HG02798 (cell line): Measurements from ENCODE around the gene PCDH9.
"Not testable (repeated sequence)": the region's sequence is repeated elsewhere in the genome, so short reads cannot be mapped to it uniquely, and the experiment has no call there.

Experiments
- ATAC-seq: cut with Tn5 transposase; IDR thresholded peaks from one replicate; pipeline ENCODE4 v1.9.1; 2021; ENCODE audit warnings: mild to moderate bottlenecking; ENCODE audit not compliant: unreplicated experiment, poor library complexity

Gene PCDH9

DNA sequence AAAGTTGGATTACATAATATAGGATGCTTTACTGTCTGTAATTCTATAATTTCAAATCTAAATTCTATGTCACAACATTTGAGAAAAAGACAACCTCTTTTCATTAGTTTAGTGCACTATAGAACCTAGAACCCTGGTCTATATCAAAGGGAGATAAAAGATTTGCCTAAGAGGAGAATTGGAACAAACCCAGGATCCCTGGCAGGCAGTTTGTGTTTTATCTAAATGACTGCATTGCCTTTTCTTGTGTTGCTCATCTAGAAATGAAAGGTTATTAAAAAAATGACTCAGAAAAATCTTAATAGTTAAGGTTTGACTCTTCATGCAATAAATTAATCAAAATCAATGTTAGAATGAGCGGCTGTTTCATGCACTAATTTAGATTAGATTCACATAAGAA, 96.7 kb downstream of the PCDH9 start:
- ATAC-seq = no peak

DNA sequence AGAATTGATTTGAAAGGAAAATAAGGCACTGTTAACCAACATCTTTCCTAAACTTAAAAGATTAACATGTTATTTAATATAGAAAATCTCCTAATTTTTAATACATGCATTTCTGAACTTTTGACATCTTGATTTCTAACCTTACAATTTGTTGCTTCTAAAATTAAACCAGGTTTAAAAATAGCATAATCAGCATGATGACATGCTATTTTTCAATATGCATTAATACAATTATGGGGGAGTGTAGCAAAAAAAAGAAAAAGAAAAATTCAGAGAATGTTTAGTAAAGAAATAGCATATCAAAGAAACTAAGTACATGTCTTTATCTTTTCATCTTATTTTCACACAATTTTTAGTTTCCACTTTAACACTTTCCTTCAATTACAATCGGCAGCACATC, 98.7 kb downstream of the PCDH9 start:
- ATAC-seq = no peak

DNA sequence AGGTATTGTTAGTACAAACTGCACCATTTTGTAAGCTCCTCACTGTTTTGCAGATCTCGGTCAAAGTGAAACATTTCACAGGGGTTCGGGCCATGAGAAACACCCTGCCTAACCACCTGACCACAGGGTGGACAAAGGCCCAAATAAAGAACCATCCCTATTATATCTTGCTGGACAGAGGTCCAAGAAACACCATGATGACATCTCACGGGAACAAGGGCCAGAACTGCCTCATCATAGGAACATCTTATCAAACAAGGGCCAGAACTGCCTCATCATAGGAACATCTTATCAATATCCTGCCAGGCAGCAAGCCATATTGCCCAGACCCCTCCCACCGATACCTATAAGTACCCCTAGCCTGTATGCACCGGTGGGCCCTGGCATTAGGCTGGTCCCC, 99.7 kb downstream of the PCDH9 start:
- ATAC-seq = no peak

DNA sequence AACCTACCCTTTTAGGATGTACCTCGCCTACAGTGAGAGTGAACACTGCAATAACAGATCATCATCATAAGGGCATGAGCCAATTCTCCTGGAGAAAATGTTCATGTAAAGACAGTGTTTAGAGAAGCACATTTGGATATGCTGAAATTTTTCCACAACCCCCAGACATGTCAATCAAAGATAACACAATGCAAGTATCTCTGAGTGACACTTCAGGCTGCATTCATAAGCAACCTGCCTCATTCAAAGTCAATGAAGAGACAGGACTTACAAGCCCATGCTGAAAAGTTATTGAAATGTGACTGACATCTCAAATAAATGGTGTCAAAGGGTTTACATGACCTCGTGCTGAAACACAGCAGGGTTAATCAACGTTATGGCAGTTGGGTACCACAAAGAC, 102.0 kb downstream of the PCDH9 start:
- ATAC-seq = no peak

DNA sequence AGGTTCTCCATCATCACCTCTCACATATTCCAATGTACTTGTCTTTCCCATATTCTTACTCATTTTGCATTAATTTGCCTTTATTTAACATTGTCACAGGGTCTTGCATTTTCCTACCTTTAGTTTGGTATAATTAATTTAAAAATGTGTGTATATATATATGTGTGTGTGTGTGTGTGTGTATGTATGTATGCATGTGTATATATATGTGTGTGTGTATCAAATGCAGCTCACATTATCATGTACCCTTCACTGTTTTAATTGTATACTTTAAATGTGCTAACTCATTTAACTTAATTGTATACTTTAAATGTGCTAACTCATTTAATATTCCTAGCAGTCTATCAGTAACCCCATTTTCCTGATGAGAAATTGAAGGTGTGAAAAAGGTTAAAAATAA, 104.5 kb downstream of the PCDH9 start:
- no peak for ATAC-seq

DNA sequence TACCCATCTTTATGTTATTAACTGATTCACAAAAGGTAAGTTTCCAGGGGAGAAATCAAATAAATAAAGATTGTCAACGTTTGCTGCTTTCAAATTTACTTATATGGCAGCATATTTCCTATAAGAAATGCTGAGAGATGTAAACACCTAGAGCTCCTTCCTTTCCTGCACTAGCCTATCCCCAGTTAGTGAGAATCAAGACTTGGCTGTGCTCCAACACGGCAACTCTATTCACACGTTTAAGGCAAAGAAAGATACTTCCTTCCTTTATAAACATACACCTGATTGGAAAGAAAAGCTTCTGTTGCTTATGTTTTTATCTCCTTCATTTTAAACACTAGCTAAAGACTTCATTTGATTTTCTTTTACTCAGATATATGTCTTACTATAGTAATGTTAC, 107.0 kb downstream of the PCDH9 start:
- ATAC-seq = no peak

DNA sequence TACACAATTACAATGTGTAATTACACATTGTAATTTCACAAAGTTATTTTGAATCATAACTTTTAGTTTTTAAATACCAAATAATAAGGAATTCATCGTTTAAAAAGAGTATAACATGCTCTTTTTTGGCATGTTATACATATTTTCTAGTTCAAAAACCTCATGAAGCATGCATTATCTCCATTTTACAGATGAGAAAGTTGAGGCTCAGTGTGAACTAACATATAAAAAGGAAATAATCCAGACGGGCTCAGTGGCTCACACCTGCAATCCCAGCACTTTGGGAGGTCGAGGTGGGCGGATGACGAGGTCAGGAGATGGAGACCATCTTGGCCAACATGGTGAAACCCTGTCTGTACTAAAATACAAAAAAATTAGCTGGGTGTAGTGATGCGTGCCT, 107.9 kb downstream of the PCDH9 start:
- ATAC-seq = no peak

DNA sequence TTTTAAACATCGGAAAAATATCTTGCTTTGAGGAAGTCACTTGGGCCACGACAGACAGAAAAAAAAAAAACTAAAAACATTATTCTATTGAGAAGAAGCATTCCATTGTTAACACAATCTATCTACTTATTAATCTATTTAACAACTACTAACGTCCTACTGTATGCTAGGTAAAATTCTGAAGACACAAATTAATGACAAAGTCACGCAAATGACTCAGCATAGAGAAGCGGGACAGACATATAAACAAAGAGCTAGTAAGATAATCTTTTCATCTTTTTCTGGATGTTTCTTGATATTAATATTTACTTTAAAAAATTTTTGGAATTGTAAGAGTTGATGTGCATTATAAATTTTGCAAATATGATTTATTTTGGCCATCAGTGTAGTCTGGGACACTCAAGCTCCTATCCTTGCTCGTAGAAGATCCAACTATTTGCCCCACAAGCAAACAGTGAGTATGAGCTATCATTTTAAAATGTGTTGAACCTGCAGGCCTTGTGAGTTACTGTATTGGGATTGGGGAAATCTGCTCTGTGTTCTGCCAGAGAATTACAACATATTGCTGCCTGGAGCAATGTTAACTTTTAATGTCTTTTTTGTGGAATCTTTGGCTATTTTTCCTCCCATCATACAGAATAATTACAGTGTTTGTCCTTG, 109.1 kb downstream of the PCDH9 start:
- ATAC-seq = no peak

DNA sequence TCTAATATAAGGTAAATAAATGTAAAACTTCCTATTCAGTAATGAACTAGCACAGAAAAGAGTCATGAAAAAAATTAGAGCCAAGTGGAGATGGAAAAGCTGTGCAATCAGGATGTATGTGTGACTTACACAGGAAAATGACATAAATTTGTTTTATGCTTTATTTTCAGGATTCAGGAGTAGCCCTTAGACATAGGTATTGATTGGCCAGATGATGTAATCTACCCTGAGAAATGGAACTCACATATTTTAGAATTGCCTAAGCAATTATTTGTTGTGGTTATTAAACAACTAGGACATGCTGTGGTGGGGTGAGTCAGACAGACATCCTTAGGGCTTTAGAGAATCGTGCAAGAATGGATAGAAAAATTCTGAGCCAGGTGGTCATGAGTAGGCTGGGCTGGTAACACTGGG, 110.6 kb downstream of the PCDH9 start:
- no peak for ATAC-seq

DNA sequence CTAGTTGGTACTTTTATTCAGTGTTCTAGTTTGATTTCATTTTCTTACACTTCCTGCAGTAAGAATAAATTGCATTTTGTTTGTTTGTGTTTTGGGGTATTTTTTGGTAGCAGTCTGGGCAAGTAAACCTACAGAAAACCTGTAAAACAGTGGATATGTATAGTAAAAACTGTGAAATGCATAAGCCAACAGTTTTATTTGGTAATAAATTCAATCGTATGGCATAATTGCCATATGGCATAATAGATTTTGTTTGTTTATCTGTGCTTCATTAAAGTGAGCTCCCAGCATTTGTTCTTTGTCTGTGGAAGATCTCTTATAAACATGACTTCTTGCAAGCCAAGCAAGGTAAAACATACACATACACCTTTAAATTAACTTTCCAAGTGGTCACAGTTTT, 111.9 kb downstream of the PCDH9 start:
- ATAC-seq = no peak

DNA sequence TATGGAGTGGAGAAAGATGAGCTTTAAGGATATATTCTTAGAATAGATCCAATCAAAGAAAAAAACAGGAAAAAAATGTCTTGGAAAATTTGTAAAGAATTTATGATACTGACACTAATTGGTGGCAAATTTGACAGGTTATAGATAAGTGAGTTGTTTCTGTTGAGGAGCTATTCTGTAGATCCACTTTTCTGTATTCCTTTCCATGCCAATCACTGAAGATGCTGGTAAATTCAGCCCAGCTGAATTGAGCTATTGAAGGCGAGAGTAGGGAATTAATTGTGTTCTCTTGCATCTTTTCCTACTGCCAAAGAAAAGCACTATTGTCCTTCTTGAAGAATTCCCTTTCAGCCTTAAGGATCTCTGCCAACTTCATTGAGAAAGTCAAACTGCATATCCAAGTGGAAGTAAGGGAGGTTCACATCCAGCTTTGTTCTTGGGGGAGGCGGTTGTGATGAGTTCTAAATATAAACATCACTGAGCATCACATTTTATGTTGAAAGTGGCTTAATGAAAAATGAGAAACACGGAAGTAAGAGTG, 113.1 kb downstream of the PCDH9 start:
- ATAC-seq = no peak

DNA sequence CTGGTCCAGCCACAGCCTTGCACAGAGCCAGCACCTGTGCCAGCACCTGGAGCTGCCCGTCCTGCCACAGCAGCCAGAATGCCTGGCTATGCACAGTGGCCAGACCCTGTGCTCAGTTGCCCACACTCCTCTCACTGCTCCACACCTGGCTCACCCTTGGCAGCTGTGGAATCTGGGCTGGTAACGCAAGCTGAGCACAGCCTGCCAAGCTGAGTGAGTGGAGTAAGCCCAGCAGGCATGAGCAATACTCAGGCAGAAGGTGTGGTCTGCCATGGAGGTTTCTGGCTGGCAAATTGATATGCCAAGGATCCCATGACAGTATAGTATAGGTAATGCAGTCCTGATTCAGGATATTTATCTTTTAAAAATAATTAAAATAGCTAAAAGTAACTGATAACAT, 122.2 kb downstream of the PCDH9 start:
- no peak for ATAC-seq

DNA sequence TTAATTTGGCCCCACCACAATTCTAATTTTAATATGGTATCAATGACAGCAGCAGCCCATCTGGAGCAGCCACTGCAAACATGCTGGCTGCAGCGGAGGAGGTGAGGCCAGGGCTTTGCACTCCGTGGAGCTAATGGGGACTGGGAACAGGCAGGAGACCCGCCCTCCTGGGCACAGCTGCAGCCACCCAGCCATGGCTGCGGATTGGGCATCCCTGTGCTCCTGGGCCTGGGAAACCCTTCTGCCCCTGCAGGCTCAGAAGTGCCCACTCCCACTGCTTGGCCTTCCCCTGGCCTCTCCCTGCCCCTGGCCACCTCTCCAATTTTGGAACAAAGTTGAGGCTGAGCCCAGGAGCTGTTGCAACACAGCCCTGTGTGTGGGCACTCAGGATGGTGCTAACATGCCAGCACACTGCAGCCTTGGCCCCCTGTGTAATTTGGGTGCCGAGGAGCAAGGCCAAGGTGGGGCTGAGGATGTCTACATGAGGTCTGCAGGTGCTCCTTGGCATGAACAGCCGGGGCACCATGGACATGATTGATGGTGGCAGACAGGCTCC, 123.6 kb downstream of the PCDH9 start:
- no peak for ATAC-seq

DNA sequence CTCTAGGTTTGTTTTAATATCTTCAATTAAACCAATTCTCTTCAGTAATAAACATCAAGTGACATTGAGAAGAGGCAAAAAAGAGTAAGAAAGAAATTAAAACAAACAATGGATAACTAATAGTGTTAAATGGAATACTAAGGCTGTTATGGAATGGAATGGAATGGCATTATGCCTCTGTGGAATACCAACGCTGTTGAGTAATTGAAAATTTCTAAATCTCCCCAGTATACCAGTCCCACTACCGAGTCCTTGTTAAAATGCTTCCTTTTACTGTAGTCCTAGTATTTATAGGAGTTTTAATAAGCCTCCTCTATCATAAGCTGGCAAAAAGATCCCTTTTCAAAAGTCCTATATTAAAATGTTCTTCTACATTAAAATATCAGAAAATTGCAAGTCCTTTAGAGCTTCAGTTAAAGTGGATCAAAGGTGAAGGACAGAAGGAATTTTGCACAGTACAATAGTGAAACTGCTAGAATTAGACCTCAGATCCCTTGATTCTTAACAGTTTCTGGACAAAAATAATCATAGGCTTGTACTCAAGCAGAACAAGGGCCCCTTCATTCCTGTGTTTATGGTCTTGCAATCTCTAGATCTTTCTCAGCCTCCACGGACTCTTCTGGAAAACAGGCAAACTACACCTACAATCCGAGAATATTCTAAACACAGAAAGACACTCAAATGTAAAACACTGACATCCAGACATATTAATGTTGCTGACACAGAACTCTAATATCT, 128.2 kb downstream of the PCDH9 start:
- ATAC-seq = no peak

DNA sequence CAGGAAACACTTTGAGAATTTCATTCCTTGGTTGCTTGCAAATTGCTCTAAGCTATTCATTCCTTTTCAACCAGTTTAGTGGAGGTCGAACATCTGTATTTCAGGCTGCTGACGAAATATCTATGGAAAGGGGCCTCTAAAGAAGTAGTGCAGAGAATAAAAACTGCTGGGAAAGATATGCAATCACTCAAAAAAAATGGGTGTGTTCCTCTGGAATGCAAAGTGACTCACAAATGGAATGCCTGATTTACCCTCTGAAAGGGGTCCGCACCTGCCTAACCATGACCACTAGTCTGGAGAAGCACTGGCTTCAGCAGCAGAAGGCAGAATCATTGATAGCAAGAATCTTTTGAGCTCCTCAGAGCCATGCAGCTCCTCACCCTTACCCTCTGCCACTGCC, 129.4 kb downstream of the PCDH9 start:
- no peak for ATAC-seq

DNA sequence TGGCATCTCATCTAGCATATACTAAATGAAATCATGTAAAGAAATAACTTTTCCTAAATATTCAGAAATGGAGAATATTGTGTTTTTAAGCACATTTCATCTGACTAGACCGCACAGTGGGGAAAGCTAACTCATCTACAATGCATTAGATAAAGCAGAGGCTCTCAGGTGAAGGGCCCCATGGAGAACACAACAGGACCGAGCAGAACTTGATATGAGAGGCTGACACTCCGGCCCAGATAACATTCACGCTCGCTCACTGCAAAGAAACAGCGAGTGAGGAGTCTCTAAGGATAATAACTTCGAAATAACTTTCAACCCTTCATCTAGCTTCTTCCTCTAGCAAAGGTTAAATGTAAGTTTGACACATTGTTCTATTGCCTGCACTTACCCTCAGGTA, 130.6 kb downstream of the PCDH9 start:
- no peak for ATAC-seq

DNA sequence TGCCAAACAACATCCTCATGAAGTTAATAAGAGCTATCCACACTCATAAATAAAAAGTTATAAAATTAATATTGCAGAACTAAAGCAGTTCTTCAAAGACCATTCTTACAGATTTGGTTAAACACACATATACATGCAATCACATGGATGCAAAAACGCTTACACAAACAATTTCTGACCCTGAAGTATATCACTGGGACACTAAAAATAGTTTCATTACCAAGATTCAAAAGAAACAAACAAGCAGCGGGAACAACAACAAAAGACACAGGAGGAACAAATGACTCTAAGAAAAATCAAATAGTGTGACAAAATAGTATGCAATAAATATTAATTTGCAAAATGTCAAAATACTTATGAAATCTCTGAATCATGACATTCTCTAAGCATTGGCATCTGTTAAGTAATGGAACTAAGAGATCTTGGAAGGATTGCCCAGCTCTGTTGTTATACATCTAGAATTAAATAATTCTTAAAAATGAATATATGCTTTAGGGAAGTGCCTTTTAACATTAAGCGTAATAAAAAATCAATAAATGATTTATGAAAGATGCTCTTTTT, 132.2 kb downstream of the PCDH9 start:
- no peak for ATAC-seq

DNA sequence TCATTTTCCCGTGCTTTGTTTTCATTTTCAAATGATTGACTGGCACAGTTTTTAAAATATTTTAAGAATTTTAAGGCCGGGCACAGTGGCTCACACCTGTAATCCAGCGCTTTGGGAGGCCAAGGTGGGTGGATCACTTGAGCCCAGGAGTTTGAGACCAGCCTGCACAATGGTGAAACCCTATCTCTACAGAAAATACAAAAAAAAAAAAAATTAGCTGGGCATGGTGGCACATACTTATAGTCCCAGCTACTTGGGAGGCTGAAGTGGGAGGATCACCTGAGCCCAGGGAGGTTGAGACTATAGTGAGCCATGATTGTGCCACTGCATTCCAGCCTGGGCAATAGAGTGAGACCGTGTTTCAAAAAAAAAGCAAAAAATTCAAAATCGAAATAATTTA, 133.2 kb downstream of the PCDH9 start:
- ATAC-seq = not testable (repeated sequence)

DNA sequence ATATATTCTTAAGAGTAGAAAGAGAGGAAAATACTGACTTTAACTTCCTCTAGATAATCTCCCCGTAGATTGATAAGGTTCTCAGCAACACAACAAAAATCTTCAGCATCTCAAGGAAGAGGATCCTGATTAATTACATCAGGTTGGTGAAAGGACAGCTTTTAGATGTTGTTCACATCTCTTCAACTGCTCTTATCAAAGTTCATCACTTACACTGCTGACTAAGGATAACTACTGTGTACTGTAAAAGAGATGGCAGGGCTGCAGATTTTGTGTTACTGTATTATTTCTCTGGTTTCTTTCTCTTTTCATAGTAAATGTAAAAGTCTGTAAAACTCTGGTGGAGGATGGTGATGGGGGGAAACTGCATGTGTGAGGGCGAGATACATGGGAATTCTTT, 133.7 kb downstream of the PCDH9 start:
- no peak for ATAC-seq

DNA sequence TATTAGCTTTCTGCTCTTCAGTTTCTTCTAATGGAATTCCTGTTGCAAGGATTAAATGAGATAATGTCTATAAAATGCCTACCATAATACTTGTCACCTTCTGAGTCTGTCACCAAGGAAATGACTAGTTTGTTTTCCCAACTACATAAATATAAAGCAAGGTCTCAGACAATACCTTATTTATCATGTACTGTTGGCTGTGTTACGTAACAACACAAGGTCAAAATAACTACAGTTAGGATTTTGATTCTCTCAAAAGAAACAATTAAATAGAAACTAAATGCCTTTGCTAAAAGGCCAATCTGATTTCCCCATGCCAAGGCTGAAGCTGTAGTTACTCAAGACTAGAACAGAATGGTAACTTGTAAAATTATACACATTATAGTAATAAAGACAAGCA, 134.5 kb downstream of the PCDH9 start:
- no peak for ATAC-seq

DNA sequence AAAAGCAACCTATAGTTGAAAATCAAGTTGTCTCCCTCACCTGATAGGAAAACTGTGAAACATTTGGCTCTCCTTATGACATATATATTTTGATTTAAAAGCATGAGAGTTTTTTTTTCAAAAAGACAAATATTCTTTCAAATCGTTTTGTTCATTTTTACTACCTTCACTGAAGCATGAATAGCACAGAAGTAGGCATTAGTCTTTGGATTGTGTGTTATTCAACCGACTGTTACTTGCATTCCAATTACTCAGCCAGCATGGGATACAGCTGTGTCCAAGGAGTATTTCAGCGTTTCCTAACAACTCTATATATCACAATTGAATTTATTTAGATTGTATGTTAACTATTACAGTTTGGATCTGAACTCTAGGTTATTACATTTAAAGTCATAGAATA, 135.2 kb downstream of the PCDH9 start:
- no peak for ATAC-seq
